H1 (cell line): Measurements from ENCODE around the gene RPS13. TPM values are rescaled to one million over a fixed set of nuclear protein-coding genes. Genes with fewer than 3 reads are reported as not detected.
A peak's percentile ranks its signal among the peaks of the same experiment; 100 is the strongest.

ENCODE experiments used
- ASH2L ChIP-seq: fragments of 200-600, 300-600 bp; sonication (generic); IDR thresholded peaks from one replicate; pipeline ENCODE4 v1.7.1; 2017; ENCODE audit warnings: low read length
- CHD2 ChIP-seq: IDR thresholded peaks from 2 replicates; pipeline ENCODE4 v1.6.1; 2012; ENCODE audit warnings: low read length, improper control_type of control experiment
- CREB1 ChIP-seq: IDR thresholded peaks from 2 replicates; pipeline ENCODE4 v1.6.1; 2012; ENCODE audit warnings: inconsistent platforms
- FOSL1 ChIP-seq: IDR thresholded peaks from 2 replicates; pipeline ENCODE4 v1.6.1; 2011; ENCODE audit warnings: mild to moderate bottlenecking, low read depth, low read length, moderate library complexity; ENCODE audit not compliant: insufficient read depth
- GABPA ChIP-seq: IDR thresholded peaks from 2 replicates; pipeline ENCODE4 v1.6.1; 2011; ENCODE audit warnings: mild to moderate bottlenecking, low read length, moderate library complexity, borderline replicate concordance; ENCODE audit not compliant: insufficient read depth
- JUN ChIP-seq: IDR thresholded peaks from 2 replicates; pipeline ENCODE4 v1.6.1; 2011; ENCODE audit warnings: low read depth, mild to moderate bottlenecking, improper control_type of control experiment, low read length
- JUND ChIP-seq: IDR thresholded peaks from 2 replicates; pipeline ENCODE4 v1.6.1; 2011; ENCODE audit warnings: mild to moderate bottlenecking, improper control_type of control experiment, low read length
- KDM4A ChIP-seq: IDR thresholded peaks from one replicate; pipeline ENCODE4 v1.7.1; 2012; ENCODE audit warnings: low read depth, mild to moderate bottlenecking, moderate library complexity, low read length, inconsistent platforms; ENCODE audit not compliant: severe bottlenecking
- SIN3A ChIP-seq, 2 experiments: IDR thresholded peaks in 1 of 2; conservative IDR thresholded peaks in 1 of 2; 2 replicates each; pipeline ENCODE4 v1.6.1; 2011 to 2012; ENCODE audit warnings: low read length in 2 of 2, improper control_type of control experiment in 1 of 2, low read depth in 1 of 2, mild to moderate bottlenecking in 1 of 2
- SP1 ChIP-seq: IDR thresholded peaks from 2 replicates; pipeline ENCODE4 v1.6.1; 2011; ENCODE audit warnings: low read depth, low read length
- ZNF274 ChIP-seq: IDR thresholded peaks from 2 replicates; pipeline ENCODE4 v1.7.0; 2012; ENCODE audit warnings: low read length, borderline replicate concordance; ENCODE audit errors: extremely low read depth
- polyA plus RNA-seq, 7 experiments: library from polyadenylated mRNA; depleted of rRNA in 3 of 7; stranded (reverse) in 5 of 7; unstranded in 2 of 7; fragments of >200 nt in 5 of 7; fragments of 200-250 nt in 2 of 7; gene quantifications; 1 replicate in 5 of 7; 2 replicates in 1 of 7; 4 replicates in 1 of 7; pipeline versions ENCODE4 v1.2.1 to v1.2.3, GENCODE V29; 2011 to 2013; ENCODE audit warnings: missing spikeins in 2 of 7, mixed read lengths in 2 of 7
- total RNA-seq: library from RNA; stranded (reverse); fragmentation: NEBNext Ultra II Directional; extraction: Animal tissue kit (Norgen Biotek cat#: 25700); gene quantifications from 2 replicates; pipeline ENCODE4 v1.2.1, GENCODE V29; 2021
- TF ChIP-seq, protein P1 (sequence below): IDR thresholded peaks from 2 replicates; pipeline ENCODE4 v1.6.1; 2012; ENCODE audit warnings: inconsistent platforms
- TF ChIP-seq, protein P2 (sequence below): IDR thresholded peaks from 2 replicates; pipeline ENCODE4 v1.6.1; 2011; ENCODE audit warnings: low read length, improper control_type of control experiment

RPS13 gene
- total and polyA plus RNA-seq, 2 of the 8 experiments (the other 6 are each of a cell fraction or from before 2014, with no cell fraction given): 1,336 to 2,270 TPM

GRCh38 chr11:17077520-17078401 is at the start of gene RPS13 (continued):
- peak in 1 of 2 experiments; percentile 73; a peak in 2 of 4 replicates for TF ChIP-seq SIN3A (conservative IDR thresholded peaks at IDR 0.05 in 1 of 2, IDR thresholded peaks at IDR 0.05 in 1 of 2; ENCODE audit: low read depth in 1 of 2, low read length in 2 of 2)
- TF ChIP-seq, protein P1, sequence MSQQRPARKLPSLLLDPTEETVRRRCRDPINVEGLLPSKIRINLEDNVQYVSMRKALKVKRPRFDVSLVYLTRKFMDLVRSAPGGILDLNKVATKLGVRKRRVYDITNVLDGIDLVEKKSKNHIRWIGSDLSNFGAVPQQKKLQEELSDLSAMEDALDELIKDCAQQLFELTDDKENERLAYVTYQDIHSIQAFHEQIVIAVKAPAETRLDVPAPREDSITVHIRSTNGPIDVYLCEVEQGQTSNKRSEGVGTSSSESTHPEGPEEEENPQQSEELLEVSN: peak; percentile 99
- TF ChIP-seq ASH2L: peak; percentile 67
- TF ChIP-seq CHD2: 0 out of 2 replicates have a peak, but pooled peaks have one; percentile 49
- peak; percentile 97 for TF ChIP-seq CREB1
- TF ChIP-seq JUND: peak; percentile 59; the same call in 1 of the 2 replicates
- TF ChIP-seq GABPA: peak; percentile 84; the same call in 1 of the 2 replicates
- TF ChIP-seq SP1: peak; percentile 56; the same call in 1 of the 2 replicates
- TF ChIP-seq KDM4A: peak; percentile 71
- TF ChIP-seq JUN: no peak
- no peak for TF ChIP-seq FOSL1
- no peak for TF ChIP-seq ZNF274
- TF ChIP-seq, protein P2, sequence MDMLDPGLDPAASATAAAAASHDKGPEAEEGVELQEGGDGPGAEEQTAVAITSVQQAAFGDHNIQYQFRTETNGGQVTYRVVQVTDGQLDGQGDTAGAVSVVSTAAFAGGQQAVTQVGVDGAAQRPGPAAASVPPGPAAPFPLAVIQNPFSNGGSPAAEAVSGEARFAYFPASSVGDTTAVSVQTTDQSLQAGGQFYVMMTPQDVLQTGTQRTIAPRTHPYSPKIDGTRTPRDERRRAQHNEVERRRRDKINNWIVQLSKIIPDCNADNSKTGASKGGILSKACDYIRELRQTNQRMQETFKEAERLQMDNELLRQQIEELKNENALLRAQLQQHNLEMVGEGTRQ: no peak
